LNCaP clone FGC (cell line): ENCODE data around the gene WFIKKN2.
"Not testable (repeated sequence)": the region's sequence is repeated elsewhere in the genome, so short reads cannot be mapped to it uniquely, and the experiment has no call there.

Source experiments
- DNase-seq: peaks from one replicate; pipeline ENCODE4 v3.0.0-alpha.2; 2011; ENCODE audit warnings: low read depth
- H3K4me3 ChIP-seq: 2 replicates; pipeline ENCODE4 v1.5.1; 2011; ENCODE audit warnings: mild to moderate bottlenecking, low read depth, low read length, control low read depth
- TF ChIP-seq, protein P1 (sequence below): IDR thresholded peaks from 2 replicates; pipeline ENCODE4 v1.5.1; 2012; ENCODE audit warnings: mild to moderate bottlenecking; ENCODE audit not compliant: control insufficient read depth, insufficient read depth; ENCODE audit errors: extremely low read depth

WFIKKN2 gene

DNA sequence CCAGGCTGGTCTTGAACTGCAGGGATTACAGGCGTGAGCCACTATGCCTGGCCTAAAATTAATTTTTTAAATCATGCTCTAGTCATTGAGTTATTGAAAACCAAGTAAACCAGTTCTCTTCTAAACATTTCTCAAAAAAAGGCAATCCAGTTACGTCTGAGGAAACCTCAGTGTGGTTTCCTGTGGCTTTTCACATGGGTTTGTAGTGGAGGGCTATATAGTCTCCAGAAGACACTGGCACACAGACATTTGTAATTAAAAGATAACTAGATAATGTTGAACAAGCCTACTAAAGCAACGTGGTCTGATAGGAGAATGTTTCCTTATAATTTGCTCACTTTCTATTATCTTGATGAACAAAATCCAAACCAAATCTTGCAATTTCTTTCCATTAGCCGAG is 36.0 kb downstream of the WFIKKN2 start:
- TF ChIP-seq, protein P1, sequence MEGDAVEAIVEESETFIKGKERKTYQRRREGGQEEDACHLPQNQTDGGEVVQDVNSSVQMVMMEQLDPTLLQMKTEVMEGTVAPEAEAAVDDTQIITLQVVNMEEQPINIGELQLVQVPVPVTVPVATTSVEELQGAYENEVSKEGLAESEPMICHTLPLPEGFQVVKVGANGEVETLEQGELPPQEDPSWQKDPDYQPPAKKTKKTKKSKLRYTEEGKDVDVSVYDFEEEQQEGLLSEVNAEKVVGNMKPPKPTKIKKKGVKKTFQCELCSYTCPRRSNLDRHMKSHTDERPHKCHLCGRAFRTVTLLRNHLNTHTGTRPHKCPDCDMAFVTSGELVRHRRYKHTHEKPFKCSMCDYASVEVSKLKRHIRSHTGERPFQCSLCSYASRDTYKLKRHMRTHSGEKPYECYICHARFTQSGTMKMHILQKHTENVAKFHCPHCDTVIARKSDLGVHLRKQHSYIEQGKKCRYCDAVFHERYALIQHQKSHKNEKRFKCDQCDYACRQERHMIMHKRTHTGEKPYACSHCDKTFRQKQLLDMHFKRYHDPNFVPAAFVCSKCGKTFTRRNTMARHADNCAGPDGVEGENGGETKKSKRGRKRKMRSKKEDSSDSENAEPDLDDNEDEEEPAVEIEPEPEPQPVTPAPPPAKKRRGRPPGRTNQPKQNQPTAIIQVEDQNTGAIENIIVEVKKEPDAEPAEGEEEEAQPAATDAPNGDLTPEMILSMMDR: no peak
- DNase-seq: no peak
- no peak overlapping the region for H3K4me3 ChIP-seq

DNA sequence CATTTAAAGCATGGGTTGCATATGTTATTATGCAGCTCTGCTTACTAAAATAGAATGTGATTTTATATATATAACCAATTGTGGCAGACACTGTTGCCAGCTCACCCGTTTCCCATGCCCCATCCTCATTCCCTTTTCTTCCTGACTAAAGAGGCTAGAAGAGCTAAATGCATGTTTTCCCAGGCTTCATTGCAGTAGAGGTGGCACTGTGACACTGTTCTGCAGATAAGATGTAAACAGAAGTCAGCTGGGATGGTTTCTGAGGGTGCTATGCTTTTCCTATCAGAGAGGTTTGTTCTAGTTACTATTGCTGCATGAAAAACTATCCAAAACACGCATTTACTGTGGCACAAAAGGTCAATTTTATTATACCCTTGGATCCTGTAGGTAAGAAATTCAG is 36.5 kb downstream of the WFIKKN2 start:
- no peak for DNase-seq
- TF ChIP-seq, protein P1: 0 out of 2 replicates have a peak, but pooled peaks have one; percentile 1
- no peak overlapping the region for H3K4me3 ChIP-seq

- no peak overlapping the region for H3K4me3 ChIP-seq
- no peak for DNase-seq
- TF ChIP-seq, protein P1: no peak
Measured at GRCh38 chr17:50872710-50873424, 37.5 kb downstream of the WFIKKN2 start.

DNA sequence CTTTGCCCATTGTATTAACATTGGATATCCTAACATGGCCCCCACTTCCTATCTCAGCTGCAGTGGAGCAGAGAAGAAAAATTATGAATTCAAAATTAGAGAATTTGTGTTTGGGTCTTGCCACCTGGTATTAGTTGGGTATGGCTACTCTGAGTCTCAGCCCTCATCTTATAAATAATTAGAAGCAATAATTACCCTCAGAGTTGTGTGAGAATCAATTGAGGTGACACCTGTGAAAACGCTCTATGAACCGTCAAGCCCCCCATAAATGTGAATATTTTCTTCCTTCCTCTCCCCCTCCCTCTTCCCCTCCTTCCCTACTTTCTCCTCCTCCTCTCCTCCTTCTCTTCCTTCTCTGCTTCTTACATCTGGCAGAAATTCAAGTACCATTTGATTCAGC is 39.7 kb downstream of the WFIKKN2 start:
- TF ChIP-seq, protein P1: no peak
- no peak overlapping the region for H3K4me3 ChIP-seq
- DNase-seq: no peak

- H3K4me3 ChIP-seq, DNase-seq: not testable (repeated sequence)
Measured at GRCh38 chr17:50877042-50877441, 41.7 kb downstream of the WFIKKN2 start.

DNA sequence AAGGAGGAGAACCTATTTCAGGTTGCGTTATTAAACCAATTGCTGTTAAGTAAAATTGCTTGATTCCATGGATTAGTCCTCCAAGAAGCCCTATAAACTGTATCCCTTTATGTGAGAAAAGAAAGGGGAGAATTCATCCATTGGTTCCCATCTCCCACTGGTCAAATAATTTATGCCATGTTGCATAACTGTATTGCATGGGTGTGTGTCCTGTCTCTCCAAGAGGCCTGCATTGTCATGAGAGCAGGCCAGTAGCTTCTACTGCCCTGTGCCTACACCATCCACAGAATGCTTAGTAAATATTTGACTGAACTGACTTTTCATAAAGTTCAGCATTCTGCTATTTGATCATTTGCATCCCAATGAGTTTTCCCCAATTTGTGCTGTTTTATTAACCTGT is 42.5 kb downstream of the WFIKKN2 start:
- no peak for DNase-seq
- TF ChIP-seq, protein P1: no peak
- no peak overlapping the region for H3K4me3 ChIP-seq

DNA sequence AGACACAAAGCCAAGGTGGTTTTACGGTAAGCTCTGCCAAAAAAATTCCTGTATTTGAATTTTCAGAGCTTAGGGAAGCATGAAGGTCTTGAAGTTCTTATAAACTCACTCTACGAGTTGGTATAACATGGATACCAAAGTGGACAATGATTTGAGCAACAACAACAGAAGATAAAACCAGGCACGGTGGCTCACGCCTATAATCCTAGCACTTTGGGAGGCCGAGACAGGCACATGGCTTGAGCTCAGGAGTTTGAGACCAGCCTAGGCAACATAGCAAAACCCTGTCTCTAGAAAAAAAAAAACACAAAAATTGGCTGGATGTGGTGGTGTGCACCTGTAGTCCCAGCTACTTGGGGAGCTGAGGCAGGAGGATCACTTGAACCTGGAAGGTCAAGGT is 43.7 kb downstream of the WFIKKN2 start:
- no peak overlapping the region for H3K4me3 ChIP-seq
- TF ChIP-seq, protein P1: no peak
- DNase-seq: no peak
